HG02943 (cell line): Measurements from ENCODE around the gene CPE.

Experiments
- ATAC-seq: cut with Tn5 transposase; IDR thresholded peaks from one replicate; pipeline ENCODE4 v1.9.1; 2021; ENCODE audit warnings: mild to moderate bottlenecking, low read depth, moderate library complexity; ENCODE audit not compliant: unreplicated experiment

Gene CPE

GRCh38 chr4:165364452-165365080, 14.2 kb upstream of the CPE start:
- ATAC-seq = no peak

GRCh38 chr4:165367040-165367439, 11.8 kb upstream of the CPE start:
- ATAC-seq = no peak

- ATAC-seq = no peak
These were observed 10.7 kb upstream of the CPE start for GRCh38 chr4:165368114-165368513.

- no peak for ATAC-seq
These were observed 10.2 kb upstream of the CPE start for GRCh38 chr4:165368567-165368966.

GRCh38 chr4:165369522-165369921, 9.3 kb upstream of the CPE start:
- ATAC-seq = no peak

- no peak for ATAC-seq
These were observed 8.3 kb upstream of the CPE start for GRCh38 chr4:165370530-165370929.

- no peak for ATAC-seq
These were observed 3.3 kb upstream of the CPE start for GRCh38 chr4:165375465-165375864.

GRCh38 chr4:165378398-165378744, 437 bp upstream of the CPE start:
- no peak for ATAC-seq

GRCh38 chr4:165379678-165380064, 863 bp downstream of the CPE start:
- ATAC-seq = no peak

- no peak for ATAC-seq
These were observed 2.0 kb downstream of the CPE start for GRCh38 chr4:165380805-165381204.

- ATAC-seq = no peak
These were observed 3.1 kb downstream of the CPE start for GRCh38 chr4:165381821-165382373.

- ATAC-seq = no peak
These were observed 3.8 kb downstream of the CPE start for GRCh38 chr4:165382640-165383039.

GRCh38 chr4:165383591-165384073, 4.8 kb downstream of the CPE start:
- ATAC-seq = no peak

- no peak for ATAC-seq
These were observed 5.4 kb downstream of the CPE start for GRCh38 chr4:165384186-165384585.

GRCh38 chr4:165384598-165384997, 5.8 kb downstream of the CPE start:
- no peak for ATAC-seq

GRCh38 chr4:165385126-165385525, 6.3 kb downstream of the CPE start:
- ATAC-seq = no peak

GRCh38 chr4:165386328-165386727, 7.5 kb downstream of the CPE start:
- ATAC-seq = no peak

GRCh38 chr4:165388756-165389155, 9.9 kb downstream of the CPE start:
- no peak for ATAC-seq

- ATAC-seq = no peak
These were observed 14.2 kb downstream of the CPE start for GRCh38 chr4:165393051-165393450.

GRCh38 chr4:165393704-165394103, 14.9 kb downstream of the CPE start:
- ATAC-seq = no peak

GRCh38 chr4:165394275-165394674, 15.5 kb downstream of the CPE start:
- ATAC-seq = no peak

GRCh38 chr4:165398570-165398969, 19.8 kb downstream of the CPE start:
- no peak for ATAC-seq

- no peak for ATAC-seq
These were observed 23.6 kb downstream of the CPE start for GRCh38 chr4:165402375-165402774.
